Effector memory CD8-positive, alpha-beta T cell (primary cell): ENCODE results near the gene RAD54L2.
"Not testable (repeated sequence)": the region's sequence is repeated elsewhere in the genome, so short reads cannot be mapped to it uniquely, and the experiment has no call there.

Experiments
- ATAC-seq: fragments of 150-1000 bp; cut with Tn5 transposase; replicated peaks from 2 replicates; pipeline ENCODE4 v1.10.0; 2021; ENCODE audit warnings: mild to moderate bottlenecking, moderate library complexity
- DNase-seq, 3 experiments: peaks; one replicate each; pipeline ENCODE4 v3.0.0; 2021
- H3K27ac Mint-ChIP-seq, 2 donors: one replicate each; pipeline ENCODE4 v1.8.0; 2022; ENCODE audit warnings: mild to moderate bottlenecking in 2 of 2, mixed read lengths in 2 of 2, moderate library complexity in 2 of 2
- H3K27me3 Mint-ChIP-seq, 2 donors: one replicate each; pipeline ENCODE4 v1.8.0; 2022; ENCODE audit warnings: mixed read lengths in 2 of 2
- H3K36me3 Mint-ChIP-seq: one replicate; pipeline ENCODE4 v1.8.0; 2022; ENCODE audit warnings: mild to moderate bottlenecking, moderate library complexity, mixed read lengths; ENCODE audit not compliant: insufficient read depth
- H3K4me1 Mint-ChIP-seq, 2 donors: one replicate each; pipeline ENCODE4 v1.8.0; 2022; ENCODE audit warnings: low read depth in 2 of 2, mixed read lengths in 2 of 2
- H3K4me3 Mint-ChIP-seq, 2 donors: one replicate each; pipeline ENCODE4 v1.8.0; 2022; ENCODE audit warnings: mild to moderate bottlenecking in 2 of 2, mixed read lengths in 2 of 2, moderate library complexity in 2 of 2
- H3K9me3 Mint-ChIP-seq, 2 donors: one replicate each; pipeline ENCODE4 v1.8.0; 2022; ENCODE audit warnings: mixed read lengths in 2 of 2

The RAD54L2 gene

GRCh38 chr3:51559411-51559888 is 20.9 kb downstream of the RAD54L2 start:
- peaks cover 21% of the 10 kb centered on the region for H3K36me3 Mint-ChIP-seq
- H3K27ac Mint-ChIP-seq = peak overlapping the region in 1 of 2 donors; percentile 48
- no peak for ATAC-seq
- no peak overlapping the region for H3K4me3 Mint-ChIP-seq
- peaks cover 5 to 15% of the 10 kb centered on the region in 2 donors for H3K4me1 Mint-ChIP-seq
- no peaks in the 10 kb centered on the region for H3K9me3 Mint-ChIP-seq
- DNase-seq = no peak
- no peaks in the 10 kb centered on the region for H3K27me3 Mint-ChIP-seq

DNA sequence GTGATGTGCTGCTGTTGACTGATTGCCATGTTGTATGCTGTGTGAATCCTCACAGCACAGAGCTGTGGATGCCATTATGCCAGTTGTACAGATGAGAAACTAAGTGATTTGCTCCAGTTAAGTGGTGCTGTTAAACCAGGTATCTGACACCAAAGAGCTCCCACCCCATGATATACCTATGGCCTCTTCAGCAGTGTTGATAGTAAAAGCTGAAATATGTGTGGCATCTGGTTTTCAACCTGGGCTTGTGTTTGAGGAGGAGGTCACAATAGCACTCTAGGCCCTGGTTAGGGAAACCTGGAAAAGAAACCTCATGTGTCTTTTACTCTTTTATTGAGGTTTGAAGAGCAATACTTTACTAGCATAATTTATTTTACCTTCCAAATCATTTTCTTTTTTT is 21.4 kb downstream of the RAD54L2 start:
- Mint-ChIP-seq H3K27me3 (no peaks in the 10 kb centered on the region), H3K4me3 (no peak overlapping the region), H3K27ac (peak overlapping the region in 1 of 2 donors; percentile 48), H3K9me3 (no peaks in the 10 kb centered on the region), H3K36me3 (peaks cover 17% of the 10 kb centered on the region), H3K4me1 (peaks cover 5 to 15% of the 10 kb centered on the region in 2 donors)
- DNase-seq (no peak), ATAC-seq (no peak)

GRCh38 chr3:51562403-51562802 is 23.9 kb downstream of the RAD54L2 start:
- not testable (repeated sequence) for H3K4me3 Mint-ChIP-seq, H3K9me3 Mint-ChIP-seq, ATAC-seq, H3K36me3 Mint-ChIP-seq, H3K27me3 Mint-ChIP-seq, DNase-seq
- Mint-ChIP-seq H3K4me1 (peaks cover 13 to 27% of the 10 kb centered on the region in 2 donors), H3K27ac (peak overlapping the region in 1 of 2 donors; percentile 3)

- Mint-ChIP-seq H3K36me3 (peaks cover 10% of the 10 kb centered on the region), H3K27ac (peak overlapping the region in 1 of 2 donors; percentile 23), H3K9me3 (no peaks in the 10 kb centered on the region), H3K4me3 (no peak overlapping the region), H3K4me1 (peaks cover 8 to 26% of the 10 kb centered on the region in 2 donors), H3K27me3 (no peaks in the 10 kb centered on the region)
- DNase-seq (no peak), ATAC-seq (no peak)
These were observed 29.5 kb downstream of the RAD54L2 start for GRCh38 chr3:51568036-51568435.

DNA sequence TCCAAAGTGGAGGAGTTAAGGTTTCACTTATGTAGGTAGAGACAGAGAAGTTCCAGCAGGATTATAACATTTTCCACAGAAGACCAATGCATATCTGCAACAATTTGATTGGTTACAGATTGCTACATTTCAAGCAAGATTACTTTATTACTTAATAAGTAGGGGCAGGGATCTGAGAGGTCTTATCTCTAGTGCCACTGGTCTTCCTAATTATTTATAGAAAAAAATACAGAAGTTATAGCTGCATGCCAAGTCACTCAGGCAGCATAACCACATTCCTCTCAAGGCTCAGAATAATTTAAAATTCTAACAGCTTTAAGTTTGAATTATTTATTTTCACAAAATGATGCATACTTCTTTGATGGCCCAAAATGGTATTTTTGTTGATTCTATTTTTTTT is 30.5 kb downstream of the RAD54L2 start:
- no peak for DNase-seq
- no peak for ATAC-seq
- H3K27me3 Mint-ChIP-seq = no peaks in the 10 kb centered on the region
- peaks cover 14% of the 10 kb centered on the region for H3K36me3 Mint-ChIP-seq
- H3K9me3 Mint-ChIP-seq = no peaks in the 10 kb centered on the region
- H3K4me1 Mint-ChIP-seq = peaks cover 8 to 24% of the 10 kb centered on the region in 2 donors
- H3K4me3 Mint-ChIP-seq = no peak overlapping the region
- no peak overlapping the region for H3K27ac Mint-ChIP-seq

GRCh38 chr3:51578238-51578637 is 39.7 kb downstream of the RAD54L2 start:
- peaks cover 16 to 27% of the 10 kb centered on the region in 2 donors for H3K4me1 Mint-ChIP-seq
- no peak for ATAC-seq
- no peaks in the 10 kb centered on the region for H3K9me3 Mint-ChIP-seq
- no peak overlapping the region for H3K4me3 Mint-ChIP-seq
- no peaks in the 10 kb centered on the region for H3K27me3 Mint-ChIP-seq
- H3K27ac Mint-ChIP-seq = peak overlapping the region in 1 of 2 donors; percentile 19
- no peak for DNase-seq
- H3K36me3 Mint-ChIP-seq = peaks cover 4% of the 10 kb centered on the region

DNA sequence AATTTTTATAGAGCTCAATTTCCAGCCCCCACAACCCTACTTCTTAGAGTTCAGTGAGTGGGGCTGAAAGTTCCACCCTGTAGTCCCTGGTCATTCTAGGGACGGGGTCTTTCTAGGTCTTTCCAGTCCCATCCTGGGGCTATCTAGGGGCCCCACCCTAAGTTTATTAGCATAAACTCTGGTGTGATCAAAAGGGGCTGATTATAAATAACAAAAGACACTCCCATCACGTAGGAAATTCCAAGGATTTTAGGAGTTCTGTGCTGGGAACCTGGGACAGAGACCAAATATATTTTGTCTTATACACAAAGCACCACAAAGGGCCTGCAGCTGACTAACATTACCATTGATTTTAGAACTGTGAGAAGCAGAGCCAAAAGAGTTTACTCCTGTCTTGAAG is 41.9 kb downstream of the RAD54L2 start:
- Mint-ChIP-seq H3K27ac (peak overlapping the region in 1 of 2 donors; percentile 59), H3K4me1 (peaks cover 16 to 35% of the 10 kb centered on the region in 2 donors), H3K9me3 (no peaks in the 10 kb centered on the region), H3K4me3 (no peak overlapping the region), H3K27me3 (no peaks in the 10 kb centered on the region), H3K36me3 (peaks cover 4% of the 10 kb centered on the region)
- no peak for ATAC-seq
- DNase-seq = no peak

- Mint-ChIP-seq H3K27me3 (no peaks in the 10 kb centered on the region), H3K9me3 (no peaks in the 10 kb centered on the region), H3K36me3 (peaks cover 6% of the 10 kb centered on the region), H3K27ac (no peak overlapping the region), H3K4me3 (no peak overlapping the region), H3K4me1 (peaks cover 14 to 26% of the 10 kb centered on the region in 2 donors)
- DNase-seq = no peak
- ATAC-seq = no peak
These were observed 43.0 kb downstream of the RAD54L2 start for GRCh38 chr3:51581524-51581923.

- Mint-ChIP-seq H3K4me3 (no peak overlapping the region), H3K4me1 (peaks cover 10 to 13% of the 10 kb centered on the region in 2 donors), H3K27ac (no peak overlapping the region), H3K27me3 (no peaks in the 10 kb centered on the region), H3K9me3 (no peaks in the 10 kb centered on the region), H3K36me3 (peaks cover 16% of the 10 kb centered on the region)
- no peak for DNase-seq
- ATAC-seq = no peak
These were observed 46.7 kb downstream of the RAD54L2 start for GRCh38 chr3:51585197-51585596.

GRCh38 chr3:51585871-51586270 is 47.4 kb downstream of the RAD54L2 start:
- Mint-ChIP-seq H3K9me3 (no peaks in the 10 kb centered on the region), H3K4me1 (peaks cover 10 to 13% of the 10 kb centered on the region in 2 donors), H3K27me3 (no peaks in the 10 kb centered on the region), H3K27ac (no peak overlapping the region), H3K36me3 (peaks cover 16% of the 10 kb centered on the region), H3K4me3 (no peak overlapping the region)
- no peak for DNase-seq
- ATAC-seq = no peak
